Sigmoid colon (tissue), 4 donors: Measurements from ENCODE around the gene SLC9A1.

Experiments
- CTCF ChIP-seq, 4 experiments: fragments of 450-650 bp in 3 of 4; fragments of 200-600 bp in 1 of 4; IDR thresholded peaks; one replicate each; pipeline ENCODE4 v1.5.1; 2016 to 2019; ENCODE audit warnings: antibody characterized with exemption in 4 of 4, mild to moderate bottlenecking in 3 of 4, moderate library complexity in 2 of 4
- EP300 ChIP-seq, 4 donors: sonication (generic); formaldehyde crosslinking; IDR thresholded peaks; one replicate each; pipeline ENCODE4 v1.6.1; 2017; ENCODE audit warnings: antibody characterized with exemption in 4 of 4

GRCh38 chr1:27145934-27146354 is 9.0 kb downstream of the SLC9A1 start:
- no peak for TF ChIP-seq CTCF (IDR thresholded peaks at IDR 0.05)
- TF ChIP-seq EP300 (IDR thresholded peaks at IDR 0.05) = no peak
